HG03108 (cell line): ENCODE measurements around the gene SLC12A3.
"Not testable (repeated sequence)": the region's sequence is repeated elsewhere in the genome, so short reads cannot be mapped to it uniquely, and the experiment has no call there.

Source experiments
- ATAC-seq: cut with Tn5 transposase; IDR thresholded peaks from one replicate; pipeline ENCODE4 v1.9.1; 2021; ENCODE audit warnings: moderate library complexity; ENCODE audit not compliant: unreplicated experiment

SLC12A3 gene

DNA sequence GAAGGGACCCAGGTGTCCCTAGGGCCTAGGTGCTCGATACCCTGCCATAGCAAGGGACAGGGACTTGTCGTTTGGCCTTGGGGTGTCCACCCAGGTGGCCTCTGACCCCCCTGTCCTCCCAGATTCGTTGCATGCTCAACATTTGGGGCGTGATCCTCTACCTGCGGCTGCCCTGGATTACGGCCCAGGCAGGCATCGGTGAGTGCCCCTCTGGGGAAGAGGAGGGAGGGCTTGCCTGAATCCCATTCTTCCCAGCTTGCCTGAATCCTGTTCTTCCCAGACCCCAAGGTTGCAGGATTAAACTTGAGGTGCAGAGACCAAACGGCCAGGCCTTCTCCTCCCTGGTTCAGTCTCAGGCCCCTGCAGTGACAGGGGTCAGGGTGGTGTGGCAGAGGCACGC is 3.2 kb downstream of the SLC12A3 start:
- ATAC-seq: no peak

DNA sequence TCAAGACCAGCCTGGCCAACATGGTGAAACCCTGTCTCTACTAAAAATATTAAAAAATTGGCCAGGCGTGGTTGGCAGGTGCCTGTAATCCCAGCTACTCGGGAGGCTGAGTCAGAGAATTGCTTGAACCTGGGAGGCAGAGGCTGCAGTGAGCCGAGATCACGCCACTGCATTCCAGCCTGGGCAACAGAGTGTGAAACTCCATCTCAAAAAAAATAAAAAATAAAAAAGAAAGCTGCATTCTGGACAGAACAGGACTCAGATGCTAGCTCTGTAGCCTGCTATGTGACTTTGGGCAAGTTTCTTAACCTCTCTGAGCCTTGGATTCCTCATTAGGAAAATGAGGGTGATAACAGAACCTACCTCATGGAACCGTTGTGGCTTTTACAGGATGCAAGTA is 3.8 kb downstream of the SLC12A3 start:
- not testable (repeated sequence) for ATAC-seq

DNA sequence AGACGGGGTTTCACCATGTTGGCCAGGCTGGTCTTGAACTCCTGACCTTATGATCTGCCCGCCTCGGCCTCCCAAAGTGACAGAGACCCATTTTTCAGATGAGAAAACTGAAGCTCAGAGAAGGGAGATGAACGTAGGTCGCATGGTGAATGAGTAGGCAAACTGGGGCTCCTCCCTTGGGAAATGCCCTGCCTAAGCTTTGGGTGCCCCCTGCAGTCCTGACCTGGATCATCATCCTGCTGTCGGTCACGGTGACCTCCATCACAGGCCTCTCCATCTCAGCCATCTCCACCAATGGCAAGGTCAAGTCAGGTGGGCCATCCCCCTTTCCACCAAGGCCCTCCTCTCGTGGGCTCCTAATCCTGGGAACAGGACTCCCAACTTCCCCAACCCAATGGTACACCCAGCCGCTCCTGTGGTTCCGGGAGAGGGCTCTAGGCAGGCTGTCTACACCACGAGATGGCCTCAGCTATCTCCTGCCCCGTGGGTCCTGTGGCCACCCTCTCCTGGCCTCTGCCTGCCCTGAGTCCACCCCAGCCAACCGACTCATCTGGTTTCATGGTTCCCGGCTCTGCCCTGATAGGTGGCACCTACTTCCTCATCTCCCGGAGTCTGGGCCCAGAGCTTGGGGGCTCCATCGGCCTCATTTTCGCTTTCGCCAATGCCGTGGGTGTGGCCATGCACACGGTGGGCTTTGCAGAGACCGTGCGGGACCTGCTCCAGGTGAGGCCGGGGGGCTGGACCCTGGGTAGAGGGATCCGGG is 4.7 kb downstream of the SLC12A3 start:
- ATAC-seq: no peak

DNA sequence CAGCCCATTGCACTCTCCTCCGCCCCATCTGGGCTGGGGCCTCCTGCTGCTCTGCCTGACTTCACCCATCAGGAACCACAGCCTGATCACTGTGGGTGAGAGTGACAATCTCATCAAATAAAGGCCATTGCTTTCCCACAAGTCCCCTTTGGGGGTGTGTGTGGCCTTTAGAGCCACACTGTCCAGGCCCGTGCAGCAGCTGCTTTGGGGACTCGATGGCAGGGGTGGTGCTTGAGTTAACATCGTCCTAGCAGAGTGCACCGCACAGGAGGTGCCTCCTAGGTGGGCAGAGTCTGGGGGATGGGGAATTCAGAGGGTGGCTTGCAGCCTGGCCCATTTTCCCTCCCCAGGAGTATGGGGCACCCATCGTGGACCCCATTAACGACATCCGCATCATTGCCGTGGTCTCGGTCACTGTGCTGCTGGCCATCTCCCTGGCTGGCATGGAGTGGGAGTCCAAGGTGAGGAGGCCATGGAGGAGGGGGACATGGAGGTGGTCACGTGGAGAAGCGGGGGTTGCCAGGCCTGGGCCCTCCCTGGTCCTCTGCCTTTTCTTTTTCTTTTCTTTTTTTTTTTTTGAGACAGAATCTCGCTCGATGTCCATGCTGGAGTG is 5.4 kb downstream of the SLC12A3 start:
- no peak for ATAC-seq

GRCh38 chr16:56871172-56871593 is 6.2 kb downstream of the SLC12A3 start:
- peak; percentile 66 for ATAC-seq

DNA sequence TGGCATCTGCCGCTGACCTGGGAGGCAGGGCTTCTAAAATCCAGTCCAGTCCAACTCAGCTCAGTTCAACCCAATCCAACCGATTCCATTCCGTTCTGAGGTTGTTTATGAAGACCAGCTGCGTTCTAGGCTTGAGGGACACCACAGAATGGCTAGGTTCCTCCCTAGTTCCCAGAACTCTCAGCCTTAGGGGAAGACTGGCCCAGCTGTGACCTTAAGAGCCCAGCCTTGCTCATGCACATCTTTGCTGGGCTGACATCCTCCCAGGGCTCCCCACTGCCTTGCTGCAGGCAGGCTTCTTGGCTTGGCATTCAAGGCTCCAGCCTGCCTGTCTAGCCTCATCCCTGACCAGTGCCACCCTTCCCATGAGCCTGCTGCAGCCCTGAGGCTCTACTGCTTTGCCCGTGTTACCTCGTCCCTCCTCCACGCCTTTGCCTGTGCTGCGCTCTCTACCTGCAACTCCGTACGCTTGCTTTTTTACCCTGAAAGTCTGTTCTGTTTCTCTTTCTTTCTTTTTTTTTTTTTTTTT is 7.9 kb downstream of the SLC12A3 start:
- no peak for ATAC-seq

- ATAC-seq: no peak
These were observed 9.8 kb downstream of the SLC12A3 start for GRCh38 chr16:56874800-56875199.

DNA sequence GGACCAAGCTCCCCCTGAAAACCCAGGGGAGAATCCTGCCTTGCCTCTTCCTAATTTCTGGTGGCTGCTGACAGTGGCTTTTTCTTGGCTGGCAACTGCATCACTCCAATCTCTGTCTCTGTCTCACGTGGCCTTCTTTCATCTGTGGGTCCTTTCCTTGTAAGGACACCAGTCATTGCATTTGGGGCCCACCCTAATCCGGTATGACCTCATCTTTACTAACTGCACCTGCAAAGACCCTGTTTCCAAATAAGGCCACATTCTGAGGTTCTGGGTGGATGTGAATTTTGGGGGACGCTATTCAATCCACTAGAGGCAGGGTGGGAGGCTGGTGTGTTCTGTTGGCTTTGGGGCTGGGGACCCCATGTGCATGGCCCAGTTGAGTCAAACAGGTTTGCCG is 11.0 kb downstream of the SLC12A3 start:
- no peak for ATAC-seq

DNA sequence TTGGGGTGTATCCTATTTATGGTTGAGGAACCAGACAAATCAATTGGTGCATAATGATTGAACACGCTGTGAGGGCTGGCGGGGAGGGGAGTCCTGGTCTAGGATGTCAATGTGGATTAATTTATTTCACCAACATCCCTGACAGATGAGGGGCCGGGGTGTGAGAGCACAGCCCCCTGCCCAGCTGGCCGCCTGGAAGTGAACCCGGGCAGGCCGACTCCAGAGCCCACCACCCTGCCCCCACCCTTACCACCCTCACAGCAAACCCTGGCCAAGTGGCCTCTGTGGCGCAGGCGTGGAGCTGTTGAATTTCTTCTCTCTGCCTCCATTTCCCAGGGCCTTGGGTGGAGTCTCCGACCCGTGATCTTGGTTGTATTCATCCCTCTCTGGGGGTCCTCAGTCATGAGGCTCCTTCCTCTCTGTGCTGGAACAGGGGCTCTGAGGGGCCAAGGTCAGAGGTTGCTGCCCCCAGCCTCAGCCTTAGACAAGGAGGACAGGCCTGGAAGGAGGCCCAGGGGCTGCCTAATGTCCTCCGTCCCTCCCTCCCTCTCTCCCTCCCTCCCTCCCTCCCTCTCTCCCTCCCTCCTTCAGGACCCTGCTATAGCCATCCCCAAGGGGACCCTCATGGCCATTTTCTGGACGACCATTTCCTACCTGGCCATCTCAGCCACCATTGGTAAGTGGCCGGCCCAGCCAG is 12.6 kb downstream of the SLC12A3 start:
- no peak for ATAC-seq

DNA sequence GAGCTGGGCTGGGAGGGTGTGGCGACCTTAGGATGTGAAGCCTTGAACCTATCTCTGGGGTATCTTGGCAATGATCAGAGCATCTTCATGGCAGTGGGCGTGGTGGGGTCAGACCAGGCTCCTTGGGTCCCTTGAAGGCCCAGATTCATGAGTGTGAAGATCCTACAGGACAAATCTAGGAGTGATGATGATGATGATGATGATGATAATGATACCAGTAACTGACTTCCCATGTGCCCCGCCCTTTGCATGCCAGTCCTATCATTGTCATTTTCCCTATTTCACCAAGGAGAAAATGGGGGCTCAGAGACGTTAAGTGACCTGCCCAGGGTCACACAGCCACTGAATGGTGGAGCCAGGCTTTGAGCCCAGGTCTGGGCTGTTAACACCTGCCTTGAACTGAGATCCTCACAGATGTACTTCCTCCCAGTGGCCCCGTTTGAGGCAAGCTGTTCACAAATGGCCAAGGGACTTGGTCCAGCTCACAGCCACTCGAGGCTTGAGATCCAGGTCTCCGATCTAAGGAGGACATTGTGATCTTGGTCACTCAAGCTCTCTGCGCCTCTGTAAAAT is 13.4 kb downstream of the SLC12A3 start:
- no peak for ATAC-seq

GRCh38 chr16:56879276-56879675 is 14.3 kb downstream of the SLC12A3 start:
- no peak for ATAC-seq

- no peak for ATAC-seq
These were observed 15.2 kb downstream of the SLC12A3 start for GRCh38 chr16:56880176-56880575.

DNA sequence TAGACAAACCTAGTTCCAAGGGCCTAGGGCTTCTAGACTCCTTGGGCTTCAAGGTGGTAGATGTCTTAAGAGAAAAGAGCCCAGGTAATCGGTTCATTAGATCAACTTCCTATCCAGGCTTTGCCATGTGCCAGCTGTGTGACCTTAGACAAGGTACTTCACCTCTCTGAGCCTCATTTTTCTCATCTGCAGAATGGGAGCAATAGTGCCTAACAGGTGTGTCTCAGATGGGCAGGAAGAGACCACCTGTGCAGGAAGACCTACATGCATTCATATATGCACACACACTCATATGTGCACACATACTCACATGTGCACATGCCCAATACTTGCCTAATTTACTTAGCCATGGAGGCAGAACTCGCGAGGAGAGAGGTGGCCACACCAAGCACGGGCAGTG is 15.7 kb downstream of the SLC12A3 start:
- no peak for ATAC-seq

DNA sequence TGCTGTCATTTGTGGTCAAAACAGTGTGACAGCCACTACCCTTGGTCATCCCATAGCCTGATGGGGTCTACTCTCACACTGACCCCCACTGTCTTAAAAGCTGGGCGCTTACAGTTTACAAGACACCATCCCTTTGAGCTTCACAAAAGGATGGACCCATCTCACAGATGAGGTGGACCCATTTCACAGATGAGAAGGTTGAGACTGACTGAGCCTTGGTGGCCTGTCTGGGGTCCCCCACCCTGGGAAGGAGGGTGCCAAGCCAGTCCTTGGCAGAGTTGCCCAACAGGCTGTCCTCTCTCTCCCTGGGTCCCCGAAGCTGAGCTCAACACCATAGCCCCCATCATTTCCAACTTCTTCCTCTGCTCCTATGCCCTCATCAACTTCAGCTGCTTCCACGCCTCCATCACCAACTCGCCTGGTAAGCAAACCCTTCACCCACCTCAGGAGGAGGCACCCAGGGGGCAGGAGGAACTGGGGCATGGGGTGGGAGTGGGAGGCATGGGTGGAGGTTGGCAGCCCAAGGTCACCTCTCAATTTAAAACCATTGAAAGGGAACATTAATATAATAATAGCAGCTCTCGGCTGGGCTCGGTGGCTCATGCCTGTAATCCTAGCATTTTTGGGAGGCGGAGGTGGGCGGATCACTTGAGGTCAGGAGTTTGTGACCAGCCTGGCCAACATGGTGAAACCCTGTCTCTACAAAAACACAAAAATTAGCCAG is 17.2 kb downstream of the SLC12A3 start:
- ATAC-seq: no peak

DNA sequence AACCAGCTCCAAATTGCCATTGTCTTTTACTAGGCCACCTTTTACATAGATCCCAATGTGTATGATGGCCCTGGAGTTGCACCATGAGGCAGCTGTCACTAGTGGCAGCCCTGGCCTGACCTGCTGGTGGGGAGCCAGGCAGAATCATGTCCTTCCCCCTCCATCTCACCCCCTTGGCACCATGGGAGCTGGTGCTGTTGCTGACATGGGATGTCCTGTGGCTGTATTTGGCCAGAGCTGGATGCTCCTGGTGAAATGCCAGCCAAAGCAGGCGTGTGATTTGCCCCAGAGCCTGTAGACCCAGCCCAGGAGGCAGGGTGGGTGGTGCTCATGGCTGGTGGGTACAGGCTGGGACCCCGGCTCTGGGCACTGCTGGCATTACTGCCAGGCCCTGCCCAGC is 18.6 kb downstream of the SLC12A3 start:
- no peak for ATAC-seq

DNA sequence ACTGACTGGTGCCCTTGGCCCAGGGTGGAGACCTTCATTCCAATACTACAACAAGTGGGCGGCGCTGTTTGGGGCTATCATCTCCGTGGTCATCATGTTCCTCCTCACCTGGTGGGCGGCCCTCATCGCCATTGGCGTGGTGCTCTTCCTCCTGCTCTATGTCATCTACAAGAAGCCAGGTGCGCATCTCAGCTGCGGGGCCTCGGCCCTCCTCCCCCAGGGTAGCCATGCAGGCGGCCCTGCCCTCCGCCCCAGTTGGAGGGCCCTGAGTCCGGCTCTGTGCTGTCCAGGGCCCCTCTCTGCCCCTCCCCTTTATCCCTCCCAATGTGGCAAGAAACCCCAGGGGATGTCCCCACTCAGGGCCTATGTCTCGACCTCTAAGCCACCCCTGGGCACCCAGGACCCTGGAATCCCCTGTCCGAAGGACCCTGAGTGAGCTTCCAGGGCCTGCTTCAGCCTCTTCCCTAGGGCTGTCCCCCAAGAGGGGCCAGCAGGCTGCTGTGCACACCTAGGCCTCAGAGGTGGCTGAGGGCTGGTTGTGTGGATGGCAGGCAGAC is 19.1 kb downstream of the SLC12A3 start:
- ATAC-seq: no peak

DNA sequence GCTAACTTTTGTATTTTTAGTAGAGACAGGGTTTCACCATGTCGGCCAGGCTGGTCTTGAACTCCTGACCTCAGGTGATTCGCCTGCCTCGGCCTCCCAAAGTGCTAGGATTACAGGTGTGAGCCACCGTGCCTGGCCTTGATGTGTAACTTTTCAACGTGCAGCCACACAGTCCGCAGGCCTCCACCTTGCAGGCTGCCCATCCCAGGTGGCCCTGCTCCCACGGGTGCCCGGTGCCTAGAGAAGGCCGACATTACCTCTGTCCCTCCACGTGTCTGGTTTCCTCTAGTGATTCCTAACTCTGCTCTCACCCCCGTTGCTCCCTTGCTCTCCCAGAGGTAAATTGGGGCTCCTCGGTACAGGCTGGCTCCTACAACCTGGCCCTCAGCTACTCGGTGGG is 19.9 kb downstream of the SLC12A3 start:
- ATAC-seq: not testable (repeated sequence)

GRCh38 chr16:56885446-56886162 is 20.6 kb downstream of the SLC12A3 start:
- ATAC-seq: no peak

DNA sequence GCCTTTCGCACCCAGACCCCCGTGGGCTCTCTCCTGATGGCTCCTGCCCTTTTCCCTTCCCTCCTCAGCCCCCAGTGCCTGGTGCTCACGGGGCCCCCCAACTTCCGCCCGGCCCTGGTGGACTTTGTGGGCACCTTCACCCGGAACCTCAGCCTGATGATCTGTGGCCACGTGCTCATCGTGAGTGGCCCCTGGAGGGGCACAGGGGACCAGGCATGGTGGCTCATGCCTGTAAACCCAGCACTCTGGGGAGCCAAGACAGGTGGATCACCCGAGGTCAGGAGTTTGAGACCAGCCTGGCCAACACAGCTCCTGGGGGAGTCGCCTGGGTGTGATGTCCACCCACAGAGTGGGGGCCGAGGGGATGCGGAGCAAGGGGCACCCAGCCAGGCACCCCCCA is 21.3 kb downstream of the SLC12A3 start:
- ATAC-seq: no peak

DNA sequence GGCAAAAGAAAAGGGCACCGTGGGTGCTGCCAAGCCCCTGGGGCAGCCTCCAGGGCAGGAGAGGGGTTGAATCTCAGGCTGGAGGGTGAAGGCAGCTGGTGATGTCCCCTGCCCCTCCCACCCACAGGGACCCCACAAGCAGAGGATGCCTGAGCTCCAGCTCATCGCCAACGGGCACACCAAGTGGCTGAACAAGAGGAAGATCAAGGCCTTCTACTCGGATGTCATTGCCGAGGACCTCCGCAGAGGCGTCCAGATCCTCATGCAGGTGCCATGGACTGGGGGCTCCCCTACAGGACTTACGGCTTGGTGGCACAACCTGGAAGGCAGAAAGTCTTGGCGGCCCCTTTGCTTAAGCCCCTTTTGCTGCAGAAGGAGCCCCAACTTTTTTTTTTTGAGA is 21.8 kb downstream of the SLC12A3 start:
- ATAC-seq: no peak
